GM12875 (cell line): ENCODE data around the gene FTHL17.

Source experiments
- H3K4me3 ChIP-seq: one replicate; pipeline ENCODE4 v1.5.1; 2011; ENCODE audit warnings: low read depth, low read length, control low read depth
- CTCF ChIP-seq: IDR thresholded peaks from 2 replicates; pipeline ENCODE4 v1.5.1; 2011; ENCODE audit warnings: low read depth, mild to moderate bottlenecking, control low read depth, inconsistent platforms, low read length, moderate library complexity, borderline replicate concordance; ENCODE audit not compliant: insufficient read depth

FTHL17 gene

GRCh38 chrX:31071725-31072124 lies at the start of gene FTHL17:
FTHL17 (minus strand) TSS chrX:31072041; CDS start chrX:31071953, 88 bp downstream.
- H3K4me3 ChIP-seq, result no peak within 1 kb of the TSS
- no peak for TF ChIP-seq CTCF

- H3K4me3 ChIP-seq, result no peak overlapping the region
- no peak for TF ChIP-seq CTCF
Observed at GRCh38 chrX:31117266-31117665, 45.4 kb upstream of the FTHL17 start.

GRCh38 chrX:31115398-31115797 lies 43.6 kb upstream of the FTHL17 start:
- TF ChIP-seq CTCF, result no peak
- no peak overlapping the region for H3K4me3 ChIP-seq

GRCh38 chrX:31114858-31115257 lies 43.0 kb upstream of the FTHL17 start:
- no peak for TF ChIP-seq CTCF
- no peak overlapping the region for H3K4me3 ChIP-seq

- no peak overlapping the region for H3K4me3 ChIP-seq
Observed at GRCh38 chrX:31112226-31112999, 40.6 kb upstream of the FTHL17 start.

GRCh38 chrX:31110657-31111056 lies 38.8 kb upstream of the FTHL17 start:
- no peak for TF ChIP-seq CTCF
- no peak overlapping the region for H3K4me3 ChIP-seq

More at GRCh38 chrX:31112226-31112999, 40.6 kb upstream of the FTHL17 start:
- TF ChIP-seq CTCF, result no peak

GRCh38 chrX:31099536-31100090 lies 27.8 kb upstream of the FTHL17 start:
- no peak for TF ChIP-seq CTCF
- H3K4me3 ChIP-seq, result no peak overlapping the region
